MM.1S (cell line): ENCODE data around the gene PUS1.

Experiments
- DNase-seq: peaks from one replicate; pipeline ENCODE4 v3.0.0-alpha.2; 2015
- H2AFZ ChIP-seq: fragments of 300-600 bp; sonication (generic); 2 replicates; pipeline ENCODE4 v1.6.0; 2016; ENCODE audit warnings: antibody characterized with exemption, low read length
- H3F3A ChIP-seq: fragments of 300-600 bp; sonication (generic); 2 replicates; pipeline ENCODE4 v1.6.1; 2016; ENCODE audit warnings: mild to moderate bottlenecking, antibody characterized with exemption, low read length, moderate library complexity, mixed read lengths; ENCODE audit not compliant: insufficient read depth
- H3K27ac ChIP-seq: fragments of 300-600 bp; sonication (generic); 2 replicates; pipeline ENCODE4 v1.5.1; 2016; ENCODE audit warnings: mild to moderate bottlenecking, low read length
- H3K27me3 ChIP-seq: fragments of 300-600 bp; sonication (generic); replicated peaks from 2 replicates; pipeline ENCODE4 v1.6.0; 2016; ENCODE audit warnings: low read length; ENCODE audit not compliant: insufficient read depth
- H3K36me3 ChIP-seq: fragments of 300-600 bp; sonication (generic); replicated peaks from 2 replicates; pipeline ENCODE4 v1.6.1; 2016; ENCODE audit warnings: mild to moderate bottlenecking, low read length, mixed read lengths; ENCODE audit not compliant: insufficient read depth
- H3K4me1 ChIP-seq: fragments of 300-600 bp; sonication (generic); 2 replicates; pipeline ENCODE4 v1.6.1; 2016; ENCODE audit warnings: low read length, mixed read lengths
- H3K4me2 ChIP-seq: fragments of 300-600 bp; sonication (generic); 2 replicates; pipeline ENCODE4 v1.6.0; 2016; ENCODE audit warnings: low read depth, low read length
- H3K4me3 ChIP-seq: fragments of 300-600 bp; sonication (generic); 2 replicates; pipeline ENCODE4 v1.5.1; 2016; ENCODE audit warnings: low read length, mixed read lengths
- H3K79me2 ChIP-seq: fragments of 300-600 bp; sonication (generic); 2 replicates; pipeline ENCODE4 v1.6.1; 2016; ENCODE audit warnings: mixed run types, low read length, mixed read lengths
- H3K9ac ChIP-seq: fragments of 300-600 bp; sonication (generic); 2 replicates; pipeline ENCODE4 v1.6.1; 2016; ENCODE audit warnings: low read length, mixed read lengths
- H3K9me2 ChIP-seq: fragments of 300-600 bp; sonication (generic); replicated peaks from 2 replicates; pipeline ENCODE4 v1.6.1; 2016; ENCODE audit warnings: mild to moderate bottlenecking, low read length, mixed read lengths; ENCODE audit not compliant: insufficient read depth
- H3K9me3 ChIP-seq: fragments of 300-600 bp; sonication (generic); replicated peaks from 2 replicates; pipeline ENCODE4 v1.6.1; 2016; ENCODE audit warnings: mild to moderate bottlenecking, low read length, mixed read lengths; ENCODE audit not compliant: insufficient read depth
- H4K20me1 ChIP-seq: fragments of 300-600 bp; sonication (generic); 2 replicates; pipeline ENCODE4 v1.6.1; 2016; ENCODE audit warnings: mild to moderate bottlenecking, low read length, moderate library complexity, mixed read lengths; ENCODE audit not compliant: insufficient read depth
- CTCF ChIP-seq: fragments of 300-600 bp; sonication (generic); IDR thresholded peaks from 2 replicates; pipeline ENCODE4 v1.5.1; 2016; ENCODE audit warnings: antibody characterized with exemption, low read length, mixed read lengths
- EZH2 ChIP-seq: fragments of 300-600 bp; sonication (generic); optimal IDR thresholded peaks from 2 replicates; pipeline ENCODE3; 2017; ENCODE audit warnings: low read depth, mild to moderate bottlenecking, antibody characterized with exemption, low read length, mixed read lengths
- EZH2phosphoT487 ChIP-seq: fragments of 300-600 bp; sonication (generic); IDR thresholded peaks from 2 replicates; pipeline ENCODE4 v1.6.1; 2018; ENCODE audit warnings: antibody characterized with exemption, low read length

PUS1 gene

GRCh38 chr12:131917139-131917710, 11.9 kb upstream of the PUS1 start:
- H3K9me3 ChIP-seq: no peaks in the 10 kb centered on the region
- no peaks in the 10 kb centered on the region for H3K27me3 ChIP-seq
- no peak overlapping the region for H3K4me2 ChIP-seq
- no peak overlapping the region for H3K27ac ChIP-seq
- no peaks in the 10 kb centered on the region for H3K4me1 ChIP-seq
- H3K4me3 ChIP-seq: no peak overlapping the region
- no peaks in the 10 kb centered on the region for H3F3A ChIP-seq
- H3K9ac ChIP-seq: no peak overlapping the region
- H4K20me1 ChIP-seq: no peaks in the 10 kb centered on the region
- H3K9me2 ChIP-seq: no peaks in the 10 kb centered on the region
- no peak for TF ChIP-seq EZH2phosphoT487
- TF ChIP-seq EZH2: no peak
- TF ChIP-seq CTCF: no peak
- H2AFZ ChIP-seq: no peak overlapping the region
- DNase-seq: no peak
- H3K36me3 ChIP-seq: no peaks in the 10 kb centered on the region
- H3K79me2 ChIP-seq: no peaks in the 10 kb centered on the region

- no peak for DNase-seq
- Histone ChIP-seq H3K27me3 (no peaks in the 10 kb centered on the region), H3K27ac (no peak overlapping the region), H3K4me2 (no peak overlapping the region), H3K9ac (no peak overlapping the region), H3K9me3 (no peaks in the 10 kb centered on the region), H3K79me2 (no peaks in the 10 kb centered on the region), H3K4me1 (no peaks in the 10 kb centered on the region), H3F3A (no peaks in the 10 kb centered on the region), H2AFZ (no peak overlapping the region), H4K20me1 (no peaks in the 10 kb centered on the region), H3K9me2 (no peaks in the 10 kb centered on the region), H3K4me3 (no peak overlapping the region), H3K36me3 (no peaks in the 10 kb centered on the region)
- no peak for TF ChIP-seq CTCF
- no peak for TF ChIP-seq EZH2phosphoT487
- no peak for TF ChIP-seq EZH2
Observed at GRCh38 chr12:131917711-131918306, 11.3 kb upstream of the PUS1 start.

GRCh38 chr12:131918311-131919050, 10.6 kb upstream of the PUS1 start:
- Histone ChIP-seq H3K36me3 (no peaks in the 10 kb centered on the region), H2AFZ (no peak overlapping the region), H3K4me3 (no peak overlapping the region), H3F3A (no peaks in the 10 kb centered on the region), H3K79me2 (no peaks in the 10 kb centered on the region), H3K9me2 (no peaks in the 10 kb centered on the region), H3K9me3 (no peaks in the 10 kb centered on the region), H3K27me3 (no peaks in the 10 kb centered on the region), H3K27ac (no peak overlapping the region), H3K9ac (no peak overlapping the region), H4K20me1 (no peaks in the 10 kb centered on the region), H3K4me1 (peaks cover 5% of the 10 kb centered on the region), H3K4me2 (no peak overlapping the region)
- TF ChIP-seq CTCF: no peak
- no peak for TF ChIP-seq EZH2phosphoT487
- no peak for TF ChIP-seq EZH2
- no peak for DNase-seq
